Activated CD4-positive, alpha-beta T cell treated with anti-CD3 and anti-CD28 coated beads, Interleukin-2, amount 50 U/mL, for 16 hours (primary cell): ENCODE results near the gene PLSCR3.

Experiments
- DNase-seq: peaks from one replicate; pipeline ENCODE4 v3.0.0-alpha.2; 2020

The PLSCR3 gene

DNA sequence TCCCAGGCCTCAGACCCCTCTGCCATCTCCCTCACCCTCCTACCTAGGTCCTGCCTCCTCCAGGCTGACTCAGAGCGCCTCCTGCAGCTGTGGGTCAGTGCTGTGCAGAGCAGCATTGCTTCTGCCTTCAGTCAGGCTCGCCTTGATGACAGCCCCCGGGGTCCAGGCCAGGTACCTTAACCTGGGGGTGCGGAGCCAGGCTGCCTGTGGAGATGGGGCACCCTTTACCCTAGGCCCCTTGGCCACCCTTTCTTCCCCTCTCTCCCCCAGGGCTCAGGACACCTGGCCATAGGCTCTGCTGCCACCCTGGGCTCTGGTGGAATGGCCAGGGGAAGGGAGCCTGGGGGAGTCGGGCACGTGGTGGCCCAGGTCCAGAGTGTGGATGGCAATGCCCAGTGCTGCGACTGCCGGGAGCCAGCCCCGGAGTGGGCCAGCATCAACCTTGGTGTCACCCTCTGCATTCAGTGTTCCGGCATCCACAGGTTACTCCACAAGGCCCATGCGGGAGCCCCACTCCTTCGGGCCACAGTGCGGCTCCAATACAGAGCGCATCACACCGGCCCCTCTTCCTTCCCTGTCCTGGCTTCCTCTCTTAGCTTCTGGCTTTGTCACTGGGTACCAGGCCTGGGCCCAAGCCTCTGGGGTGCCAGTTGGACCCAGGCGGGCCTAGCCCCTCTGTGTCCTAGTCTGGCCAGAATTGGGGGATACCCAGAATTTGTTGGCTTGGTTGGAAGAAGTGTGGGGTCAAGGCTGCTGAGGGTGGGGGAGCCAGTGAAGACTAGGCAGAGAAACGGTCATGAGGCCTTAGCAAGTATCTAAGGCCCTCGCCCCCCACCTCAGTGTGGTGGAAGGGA is 47.3 kb downstream of the PLSCR3 start:
- no peak for DNase-seq

DNA sequence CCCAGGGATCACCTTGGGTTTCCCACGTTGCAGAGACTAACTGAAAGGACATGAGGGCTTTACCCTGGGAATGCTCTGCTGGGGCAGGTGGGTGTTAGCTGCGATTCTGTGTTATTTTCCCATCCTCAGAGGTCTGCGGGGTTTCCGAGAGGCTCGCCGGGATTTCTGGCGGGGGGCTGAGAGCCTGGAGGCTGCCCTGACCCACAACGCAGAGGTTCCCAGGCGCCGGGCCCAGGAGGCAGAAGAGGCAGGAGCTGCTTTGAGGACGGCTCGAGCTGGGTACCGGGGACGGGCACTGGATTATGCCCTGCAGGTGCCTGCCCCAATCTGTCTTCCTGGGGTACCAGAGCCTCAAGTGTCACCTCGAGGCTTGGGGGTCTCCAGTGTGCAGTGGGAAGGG is 51.1 kb downstream of the PLSCR3 start:
- DNase-seq = no peak

DNA sequence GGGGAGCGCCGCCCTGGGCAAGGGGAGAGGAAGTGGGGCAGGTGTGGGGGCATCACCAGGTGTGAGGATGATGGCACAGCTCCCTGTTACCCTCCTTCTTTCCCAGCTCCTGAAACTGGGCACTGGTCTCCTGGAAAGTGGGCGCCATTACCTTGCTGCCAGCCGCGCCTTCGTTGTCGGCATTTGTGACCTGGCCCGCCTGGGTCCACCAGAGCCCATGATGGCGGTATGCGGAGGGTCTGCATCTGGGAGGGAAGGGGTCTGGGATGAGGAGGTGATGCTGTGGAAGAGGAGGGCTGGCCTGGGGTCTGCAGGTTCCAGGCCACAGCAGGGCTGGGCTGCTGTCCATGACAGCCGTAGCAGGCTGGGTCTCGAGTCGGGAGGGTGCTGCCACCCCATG is 52.5 kb downstream of the PLSCR3 start:
- DNase-seq = no peak

DNA sequence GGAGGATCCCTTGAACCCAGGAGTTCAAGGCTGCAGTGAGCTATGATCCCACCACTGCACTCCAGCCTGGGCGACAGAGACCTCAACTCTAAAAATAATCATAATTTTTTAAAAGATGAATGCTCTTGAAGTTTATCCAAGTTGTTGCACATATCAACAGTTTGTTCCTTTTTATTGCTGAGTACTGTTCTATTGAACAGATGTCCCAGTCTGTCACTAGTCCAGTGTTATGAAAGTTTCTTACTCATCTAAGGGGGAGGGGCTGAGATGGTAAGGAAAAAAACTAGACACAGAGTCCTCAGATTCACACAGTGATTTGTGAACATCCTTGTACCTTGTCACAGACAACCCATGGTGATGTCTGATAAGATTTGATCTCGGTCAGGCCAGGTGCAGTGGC is 54.1 kb downstream of the PLSCR3 start:
- no peak for DNase-seq
